D721Med (cell line): Measurements from ENCODE around the gene PGGHG.
"Not testable (repeated sequence)": the region's sequence is repeated elsewhere in the genome, so short reads cannot be mapped to it uniquely, and the experiment has no call there.

Experiments used
- DNase-seq: peaks from one replicate; pipeline ENCODE4 v3.0.0; 2011; ENCODE audit warnings: low spot score; ENCODE audit not compliant: insufficient read length
- FAIRE-seq: peaks from 2 replicates; lab custom pipeline; 2011; peaks lifted over from hg19 to GRCh38; lab: Jason Lieb, UNC
- TF ChIP-seq, protein P1 (sequence below): IDR thresholded peaks from 2 replicates; pipeline ENCODE4 v1.5.1; 2012; ENCODE audit warnings: mild to moderate bottlenecking, control low read depth; ENCODE audit not compliant: insufficient read depth; ENCODE audit errors: missing control alignments

The PGGHG gene

DNA sequence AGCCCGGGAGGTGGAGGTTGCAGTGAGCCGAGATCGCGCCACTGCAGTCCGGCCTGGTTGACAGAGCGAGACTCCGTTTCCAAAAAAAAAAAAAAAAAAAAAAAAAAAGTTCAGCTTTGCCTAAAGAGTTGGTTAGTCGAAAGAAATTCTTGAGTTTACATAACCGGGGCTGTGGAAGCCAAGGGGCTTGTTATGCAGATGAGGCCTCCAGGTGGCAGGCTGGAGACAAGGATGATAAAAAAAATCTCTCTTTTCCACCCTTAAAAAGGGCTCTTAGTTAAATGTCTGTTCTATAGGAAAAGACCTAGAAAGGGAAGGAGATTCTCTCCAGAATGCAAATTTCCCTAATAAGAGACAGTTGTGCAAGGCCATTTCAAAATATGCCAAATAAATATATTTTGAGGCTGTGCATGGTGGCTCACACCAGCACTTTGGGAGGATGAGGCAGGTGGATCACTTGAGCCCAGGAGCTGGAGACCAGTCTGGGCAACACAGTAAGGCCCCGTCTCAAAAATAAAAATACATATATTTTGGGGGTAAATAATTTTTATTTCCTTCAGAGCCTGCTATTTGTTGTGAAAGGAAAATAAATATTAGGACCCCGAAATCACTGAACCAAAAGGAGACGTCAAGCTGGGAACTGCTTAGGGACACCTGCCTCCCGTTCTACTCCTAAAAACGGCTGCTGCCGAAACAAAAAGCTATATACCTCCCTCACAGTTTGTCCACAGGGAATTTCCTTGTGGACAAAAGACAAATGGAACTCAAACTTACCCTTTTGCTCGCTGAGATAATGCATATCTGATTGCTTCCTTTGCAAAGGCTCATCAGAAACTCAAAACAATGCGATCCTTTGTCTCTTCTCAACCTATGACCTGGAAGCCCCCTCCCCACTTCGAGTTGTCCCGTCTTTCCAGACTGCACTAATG is 16.3 kb downstream of the PGGHG start:
- DNase-seq: peak; percentile 58
- no peak for FAIRE-seq

DNA sequence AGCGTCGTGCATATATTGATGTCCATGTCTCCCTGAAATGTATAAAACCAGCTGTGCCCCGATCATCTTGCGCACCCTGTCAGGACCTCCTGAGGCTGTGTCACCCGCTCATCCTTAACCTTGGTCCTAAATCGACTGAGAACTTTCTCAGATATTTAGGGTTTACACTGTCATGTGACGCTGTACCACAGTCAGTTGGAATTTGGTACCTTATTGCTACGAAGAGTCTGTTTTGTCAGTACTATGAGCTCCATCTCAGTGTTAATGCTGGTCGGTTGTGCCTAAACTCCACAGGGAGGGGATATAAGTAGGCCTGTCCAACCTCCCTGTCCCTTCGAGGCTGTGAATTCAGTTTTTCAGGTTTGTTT is 16.9 kb downstream of the PGGHG start:
- DNase-seq: no peak
- TF ChIP-seq, protein P1, sequence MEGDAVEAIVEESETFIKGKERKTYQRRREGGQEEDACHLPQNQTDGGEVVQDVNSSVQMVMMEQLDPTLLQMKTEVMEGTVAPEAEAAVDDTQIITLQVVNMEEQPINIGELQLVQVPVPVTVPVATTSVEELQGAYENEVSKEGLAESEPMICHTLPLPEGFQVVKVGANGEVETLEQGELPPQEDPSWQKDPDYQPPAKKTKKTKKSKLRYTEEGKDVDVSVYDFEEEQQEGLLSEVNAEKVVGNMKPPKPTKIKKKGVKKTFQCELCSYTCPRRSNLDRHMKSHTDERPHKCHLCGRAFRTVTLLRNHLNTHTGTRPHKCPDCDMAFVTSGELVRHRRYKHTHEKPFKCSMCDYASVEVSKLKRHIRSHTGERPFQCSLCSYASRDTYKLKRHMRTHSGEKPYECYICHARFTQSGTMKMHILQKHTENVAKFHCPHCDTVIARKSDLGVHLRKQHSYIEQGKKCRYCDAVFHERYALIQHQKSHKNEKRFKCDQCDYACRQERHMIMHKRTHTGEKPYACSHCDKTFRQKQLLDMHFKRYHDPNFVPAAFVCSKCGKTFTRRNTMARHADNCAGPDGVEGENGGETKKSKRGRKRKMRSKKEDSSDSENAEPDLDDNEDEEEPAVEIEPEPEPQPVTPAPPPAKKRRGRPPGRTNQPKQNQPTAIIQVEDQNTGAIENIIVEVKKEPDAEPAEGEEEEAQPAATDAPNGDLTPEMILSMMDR: no peak
- no peak for FAIRE-seq

More for the DNA sequence above, 16.3 kb downstream of the PGGHG start:
- TF ChIP-seq, protein P1: peak; percentile 70

DNA sequence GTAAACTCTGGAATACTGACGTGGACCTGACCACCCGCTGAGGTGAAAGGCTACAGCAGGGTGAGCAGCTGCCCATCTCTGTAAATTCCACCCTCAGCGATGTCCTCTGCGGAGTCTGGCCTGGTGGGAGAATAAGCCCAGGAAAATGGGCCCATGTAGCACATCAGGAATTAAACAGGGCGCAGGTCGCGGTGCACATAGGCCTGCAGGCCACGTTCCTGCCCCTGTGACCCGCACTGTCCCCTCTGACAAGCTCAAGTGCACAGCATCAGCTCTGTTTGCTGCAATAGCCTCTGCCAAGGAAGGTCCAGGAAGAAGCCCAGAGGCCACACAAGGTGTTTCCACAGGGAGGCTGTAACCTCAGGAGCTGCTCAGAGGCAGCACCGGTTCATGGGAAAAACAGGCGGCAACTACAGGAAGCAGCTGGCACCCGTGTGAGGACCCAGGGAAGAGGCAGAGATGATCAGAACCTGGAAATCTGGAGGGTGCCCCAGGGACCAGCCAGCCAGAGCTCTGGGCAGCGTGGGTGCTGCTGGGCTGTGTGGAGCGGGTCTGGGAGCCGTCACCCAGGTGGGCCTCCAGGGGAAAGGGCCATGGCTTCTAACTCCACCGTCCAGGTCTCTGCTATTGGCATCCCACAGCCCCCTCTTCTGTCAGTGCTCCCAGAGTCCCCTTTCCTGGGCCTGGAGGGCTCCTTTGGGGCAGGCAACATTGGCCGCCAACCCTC is 17.9 kb downstream of the PGGHG start:
- no peak for FAIRE-seq
- TF ChIP-seq, protein P1: no peak
- DNase-seq: no peak

DNA sequence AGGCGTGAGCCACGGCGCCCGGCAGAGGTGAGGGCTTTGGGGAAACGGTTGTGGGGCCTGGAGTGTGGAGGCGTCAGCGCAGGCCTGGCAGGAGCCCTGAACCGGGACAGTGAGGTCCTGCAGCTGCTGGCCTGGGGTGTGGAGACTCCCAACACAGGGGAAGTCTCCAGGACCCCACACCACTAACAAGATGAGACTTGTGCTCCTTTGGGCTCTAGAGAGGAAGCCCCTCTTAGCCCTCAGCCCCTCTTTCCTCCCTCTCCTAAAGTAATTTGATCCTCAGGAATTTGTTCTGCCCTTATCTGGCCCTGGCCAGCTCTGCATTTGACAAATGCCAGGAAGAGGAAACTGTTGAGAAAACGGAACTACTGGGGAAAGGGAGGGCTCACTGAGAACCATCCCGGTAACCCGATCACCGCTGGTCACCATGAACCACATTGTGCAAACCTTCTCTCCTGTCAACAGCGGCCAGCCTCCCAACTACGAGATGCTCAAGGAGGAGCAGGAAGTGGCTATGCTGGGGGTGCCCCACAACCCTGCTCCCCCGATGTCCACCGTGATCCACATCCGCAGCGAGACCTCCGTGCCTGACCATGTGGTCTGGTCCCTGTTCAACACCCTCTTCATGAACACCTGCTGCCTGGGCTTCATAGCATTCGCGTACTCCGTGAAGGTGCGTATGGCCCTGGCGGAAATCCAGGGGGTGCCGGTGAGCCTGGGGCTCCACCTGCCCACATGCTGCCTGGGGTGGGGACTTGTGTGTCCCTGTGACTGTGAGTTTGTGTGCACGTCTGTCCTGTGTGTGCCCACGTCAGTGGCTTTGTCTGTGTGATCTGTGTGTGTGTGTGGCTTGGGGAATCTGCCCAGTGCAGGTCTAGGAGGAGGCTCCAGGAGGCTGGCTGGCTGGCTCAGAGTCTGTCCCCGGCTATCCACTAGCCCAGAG is 19.1 kb downstream of the PGGHG start, which contains the start of gene IFITM2:
IFITM2 (plus strand) TSS at position 51 of the 943 bp plus-strand sequence; CDS start at position 428, 377 bp downstream.
- not testable (repeated sequence) for DNase-seq, FAIRE-seq

DNA sequence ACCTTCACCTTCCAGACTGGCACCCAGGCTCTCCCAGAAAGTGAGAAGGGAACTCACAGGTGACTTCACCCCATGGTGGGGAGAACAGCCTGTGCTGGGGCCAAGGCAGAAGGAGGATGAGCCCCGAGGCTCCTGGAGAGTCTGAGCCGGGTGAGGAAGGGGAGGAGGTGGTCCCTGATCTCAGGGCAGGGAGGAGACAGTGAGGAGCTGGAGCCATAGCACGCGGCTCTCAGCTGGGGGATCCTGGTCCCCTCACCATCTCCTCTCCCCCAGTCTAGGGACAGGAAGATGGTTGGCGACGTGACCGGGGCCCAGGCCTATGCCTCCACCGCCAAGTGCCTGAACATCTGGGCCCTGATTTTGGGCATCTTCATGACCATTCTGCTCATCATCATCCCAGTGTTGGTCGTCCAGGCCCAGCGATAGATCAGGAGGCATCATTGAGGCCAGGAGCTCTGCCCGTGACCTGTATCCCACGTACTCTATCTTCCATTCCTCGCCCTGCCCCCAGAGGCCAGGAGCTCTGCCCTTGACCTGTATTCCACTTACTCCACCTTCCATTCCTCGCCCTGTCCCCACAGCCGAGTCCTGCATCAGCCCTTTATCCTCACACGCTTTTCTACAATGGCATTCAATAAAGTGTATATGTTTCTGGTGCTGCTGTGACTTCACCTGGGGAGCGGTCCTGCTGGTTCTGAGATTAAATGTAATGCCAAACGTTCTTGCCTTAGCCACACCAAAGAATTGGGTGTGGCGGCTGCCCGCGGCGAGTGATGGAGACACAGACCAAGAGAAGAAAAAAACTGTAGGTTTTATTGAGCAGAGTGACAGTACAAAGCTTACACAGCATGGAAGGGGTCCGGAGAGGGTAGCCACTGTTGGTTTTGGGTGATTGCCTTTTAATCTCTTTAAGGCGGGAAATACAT is 20.1 kb downstream of the PGGHG start:
- not testable (repeated sequence) for DNase-seq, FAIRE-seq

DNA sequence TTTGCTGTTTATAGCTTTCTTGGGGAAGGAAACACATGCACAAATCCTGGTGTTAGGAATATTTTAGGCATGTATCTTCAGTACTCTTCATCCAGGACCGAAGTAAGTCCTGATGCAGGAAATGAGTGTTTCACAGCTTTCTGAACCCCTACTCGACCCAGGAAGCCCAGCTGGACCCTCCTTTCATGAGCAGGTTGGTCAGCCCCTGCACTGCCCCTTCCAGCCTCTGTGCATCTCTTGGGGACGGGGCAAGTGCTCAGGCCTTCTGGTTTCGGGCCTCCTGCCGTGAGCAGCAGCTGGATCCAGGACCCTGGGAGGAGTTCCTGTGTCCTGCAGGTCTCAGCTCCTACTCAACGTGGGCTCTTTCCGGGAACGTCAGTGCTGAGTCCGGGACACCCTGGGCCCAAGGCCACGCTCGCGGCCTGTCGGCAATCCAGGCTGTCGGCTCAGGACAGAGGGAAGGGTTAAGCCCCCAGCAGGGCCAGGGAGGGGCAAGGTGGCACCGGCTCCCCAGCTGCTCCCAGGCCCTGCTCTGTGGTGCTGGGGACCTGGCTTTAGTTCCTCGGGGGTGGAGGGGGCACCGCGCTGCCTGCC is 21.1 kb downstream of the PGGHG start:
- not testable (repeated sequence) for DNase-seq, FAIRE-seq

DNA sequence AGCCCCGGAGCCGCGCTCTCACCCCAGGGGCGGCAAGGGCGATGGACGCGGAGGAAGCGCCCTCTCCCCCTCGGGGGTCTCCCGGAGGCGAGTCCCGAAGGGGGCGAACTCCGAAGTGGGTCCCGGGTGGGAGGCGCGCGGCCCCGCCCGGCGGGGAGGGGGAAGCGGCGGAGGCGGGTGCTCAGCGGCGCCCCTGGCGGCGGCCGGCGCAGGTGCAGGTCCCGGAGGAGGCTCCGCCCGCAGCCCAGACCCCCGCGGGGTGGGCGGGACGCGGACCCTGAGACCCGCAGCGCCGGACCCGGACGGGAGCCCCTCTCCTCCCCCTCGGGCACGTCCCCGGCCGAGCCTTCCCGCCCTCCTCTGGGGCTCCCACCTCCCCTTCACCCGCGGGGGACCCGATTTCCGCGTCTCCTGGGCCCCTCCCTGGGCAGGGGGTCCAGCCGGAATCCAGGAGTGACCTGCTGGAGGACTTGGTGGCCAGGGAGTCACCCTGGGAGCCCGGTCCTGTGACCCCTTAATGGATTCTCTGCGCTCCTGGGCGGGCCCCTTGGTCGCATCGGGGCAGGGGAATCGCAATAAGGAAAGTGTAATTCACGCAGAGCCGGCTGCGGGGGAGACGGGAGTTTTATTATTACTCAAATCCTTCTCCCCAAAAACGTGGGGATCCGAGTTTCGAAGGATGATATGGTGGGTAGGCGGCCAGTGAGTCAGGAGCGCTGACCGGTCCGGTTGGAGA is 22.3 kb downstream of the PGGHG start:
- DNase-seq, FAIRE-seq: not testable (repeated sequence)
